ENCODE measurements around the gene TBX19.

TBX19 gene

DNA sequence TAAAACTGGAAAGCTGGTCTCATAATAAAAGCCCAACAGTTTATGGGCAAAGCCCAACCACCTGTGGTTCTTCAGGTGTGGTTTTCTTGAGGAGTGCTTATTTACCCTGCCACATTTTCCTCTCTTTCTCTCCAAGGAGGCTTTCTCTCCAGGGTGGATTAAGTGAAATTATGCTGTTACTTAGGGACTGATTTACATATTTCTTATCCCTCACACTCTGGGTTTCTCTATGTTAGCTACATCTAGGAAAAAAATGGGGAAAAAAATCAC is 4.8 kb downstream of the TBX19 start:
- no peak for DNase-seq

GRCh38 chr1:168285971-168286927 is 5.6 kb downstream of the TBX19 start:
- DNase-seq: no peak

DNA sequence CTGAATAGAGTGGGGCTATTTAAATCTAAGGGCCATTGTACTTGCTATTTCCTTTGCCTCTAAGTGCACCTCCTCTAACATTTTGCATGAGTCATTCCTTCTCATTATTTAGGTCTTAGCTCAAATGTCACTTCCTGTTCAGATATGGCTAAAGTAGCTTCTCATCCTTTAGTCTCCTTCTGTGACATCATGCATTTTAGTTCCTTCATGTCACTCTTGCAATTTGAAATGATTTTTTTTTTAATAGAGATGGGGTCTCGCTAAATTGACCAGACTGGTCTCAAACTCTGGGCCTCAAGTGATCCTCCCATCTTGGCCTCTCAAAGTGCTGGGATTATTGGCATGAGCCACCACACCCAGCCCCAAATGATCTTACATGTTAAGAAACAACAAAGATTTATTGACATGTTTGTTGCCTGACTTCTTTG is 6.6 kb downstream of the TBX19 start:
- DNase-seq: no peak

DNA sequence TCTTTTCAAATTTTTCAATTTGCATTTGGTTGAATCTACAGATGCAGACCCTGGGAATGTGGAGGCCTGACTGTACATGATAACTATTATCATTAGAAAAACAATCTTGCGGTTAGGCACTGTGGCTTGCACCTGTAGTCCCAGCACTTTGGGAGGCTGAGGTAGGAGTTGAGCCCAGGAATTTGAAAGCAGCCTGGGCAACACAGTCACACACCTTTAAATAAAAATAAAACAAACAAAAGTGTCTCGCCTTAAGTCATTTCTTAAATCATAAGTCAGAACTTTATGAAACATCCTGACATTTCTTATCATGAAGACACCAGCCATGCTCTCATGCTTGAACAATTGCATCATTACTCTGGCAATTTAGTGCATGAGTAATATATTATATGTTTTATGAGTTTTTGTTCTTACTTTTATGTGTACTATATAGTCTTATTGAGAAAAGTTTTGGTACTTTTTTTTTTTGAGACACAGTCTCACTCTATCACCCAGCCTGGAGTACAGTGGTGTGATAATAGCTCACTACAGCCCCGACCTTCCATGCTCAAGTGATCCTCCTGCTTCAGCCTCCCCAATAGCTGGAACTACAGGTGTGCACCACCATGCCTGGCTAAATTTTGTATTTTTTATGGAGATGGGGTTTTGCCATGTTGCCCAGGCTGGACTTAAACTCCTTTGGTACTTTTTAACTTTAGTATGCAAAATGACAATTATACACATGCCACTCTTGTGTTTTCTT is 7.8 kb downstream of the TBX19 start:
- DNase-seq: no peak

DNA sequence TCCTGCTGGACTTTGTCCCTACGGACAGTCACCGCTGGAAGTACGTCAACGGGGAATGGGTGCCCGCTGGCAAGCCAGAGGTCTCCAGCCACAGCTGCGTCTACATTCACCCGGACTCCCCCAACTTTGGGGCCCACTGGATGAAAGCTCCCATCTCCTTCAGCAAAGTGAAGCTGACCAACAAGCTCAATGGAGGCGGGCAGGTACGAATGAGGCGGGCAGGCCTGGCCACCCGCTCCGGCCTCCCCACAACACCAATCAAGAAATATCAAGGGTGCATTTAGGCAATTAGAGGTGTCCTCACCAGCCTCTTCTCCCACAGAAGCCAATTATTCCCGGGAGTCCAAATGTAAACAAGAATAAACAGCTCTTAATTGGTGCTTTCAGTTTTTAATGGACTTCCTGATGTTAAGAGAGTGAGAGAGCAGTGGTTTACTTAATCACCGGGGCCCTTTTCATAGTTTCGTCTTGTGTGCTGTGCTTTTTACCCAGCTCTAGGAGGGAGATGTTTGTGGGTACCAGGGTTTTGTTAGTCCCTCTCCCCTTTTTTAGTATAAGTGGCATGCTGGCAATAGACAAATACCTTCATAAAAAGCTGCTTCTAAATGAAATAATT is 10.7 kb downstream of the TBX19 start:
- DNase-seq: no peak

DNA sequence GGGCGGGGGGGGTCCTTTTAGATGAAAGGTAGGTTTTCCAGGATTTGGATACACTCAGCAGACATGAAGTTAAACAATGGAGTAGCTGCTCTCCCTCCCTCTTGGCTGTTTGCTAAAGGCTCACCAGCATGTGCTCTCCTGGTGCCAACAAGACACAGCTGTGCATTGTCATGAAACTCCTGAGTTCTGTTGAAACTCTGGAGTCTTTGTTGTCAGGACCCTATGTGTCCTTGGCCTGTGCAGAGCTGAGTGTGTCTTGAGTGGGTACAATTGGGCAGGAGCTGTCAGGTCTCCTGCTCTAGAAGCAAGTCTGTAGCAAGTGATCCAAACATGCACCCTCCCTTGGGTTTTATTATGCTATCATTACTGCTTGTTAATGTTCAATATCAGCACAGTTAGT is 12.7 kb downstream of the TBX19 start:
- DNase-seq: no peak

DNA sequence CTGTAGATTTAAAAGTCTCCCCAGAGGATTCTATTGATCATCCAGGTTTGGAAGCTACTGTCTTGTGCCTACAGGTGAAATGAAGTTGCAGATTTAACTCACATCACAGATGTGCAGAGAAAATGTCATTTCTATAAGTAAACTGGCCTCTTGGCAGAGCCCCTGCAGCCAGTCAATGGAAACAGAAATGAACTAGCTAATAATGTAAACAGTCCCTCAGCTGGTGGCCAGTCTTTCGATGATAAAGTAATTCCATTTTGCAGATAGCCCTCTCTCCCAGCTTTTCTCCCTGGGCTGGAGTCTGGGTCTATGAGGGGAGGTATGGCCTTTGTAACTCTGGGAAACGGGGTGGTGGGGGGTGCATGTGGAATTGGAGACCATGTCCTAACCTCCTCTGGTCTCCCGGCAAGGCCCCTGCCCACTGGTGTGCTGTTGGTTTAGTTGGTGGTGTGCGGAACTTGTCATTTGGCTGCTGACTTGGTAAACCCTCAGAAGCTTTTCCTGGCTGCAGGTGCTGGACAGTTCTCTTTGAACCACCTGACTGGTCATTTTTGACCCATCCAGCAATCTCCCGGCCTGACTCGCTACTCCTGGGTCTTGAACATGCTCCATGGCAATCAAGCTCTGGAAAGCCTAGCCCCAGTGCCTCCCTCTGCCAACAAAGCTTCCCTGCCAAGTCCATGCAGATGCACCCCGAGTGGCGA is 14.9 kb downstream of the TBX19 start:
- no peak for DNase-seq

DNA sequence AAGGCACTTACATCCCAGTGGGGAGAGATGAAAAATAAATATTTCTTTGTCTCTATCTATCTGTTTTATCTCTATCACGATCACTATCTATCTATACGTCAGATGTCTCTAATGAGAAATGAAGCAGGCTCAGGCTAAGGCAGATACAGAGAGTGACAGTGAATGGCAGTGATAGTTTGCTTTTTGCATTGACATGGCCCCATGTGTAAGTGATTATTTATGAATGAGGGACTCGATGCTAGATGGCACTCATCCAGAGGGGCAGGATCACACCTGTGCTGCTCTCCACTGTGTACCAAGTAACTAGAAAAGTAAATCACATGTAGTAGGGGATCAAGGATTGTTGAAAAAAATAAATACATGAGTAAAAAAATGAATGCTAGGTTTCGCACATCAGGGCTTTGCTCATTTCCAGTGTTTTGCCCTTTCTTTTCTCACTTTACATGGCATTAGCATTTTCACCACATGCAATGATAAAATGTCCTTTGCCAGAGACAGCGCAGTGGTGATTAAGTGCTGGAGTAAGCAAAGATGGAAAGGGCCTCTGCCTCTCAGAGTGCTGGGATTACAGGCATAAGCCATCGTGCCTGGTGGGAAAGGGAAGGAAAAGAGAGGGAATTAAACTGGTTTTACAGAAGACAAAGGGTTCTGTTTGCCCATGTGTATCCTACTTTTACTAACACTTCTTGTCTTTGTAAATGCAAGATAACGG is 16.5 kb downstream of the TBX19 start:
- DNase-seq: no peak

DNA sequence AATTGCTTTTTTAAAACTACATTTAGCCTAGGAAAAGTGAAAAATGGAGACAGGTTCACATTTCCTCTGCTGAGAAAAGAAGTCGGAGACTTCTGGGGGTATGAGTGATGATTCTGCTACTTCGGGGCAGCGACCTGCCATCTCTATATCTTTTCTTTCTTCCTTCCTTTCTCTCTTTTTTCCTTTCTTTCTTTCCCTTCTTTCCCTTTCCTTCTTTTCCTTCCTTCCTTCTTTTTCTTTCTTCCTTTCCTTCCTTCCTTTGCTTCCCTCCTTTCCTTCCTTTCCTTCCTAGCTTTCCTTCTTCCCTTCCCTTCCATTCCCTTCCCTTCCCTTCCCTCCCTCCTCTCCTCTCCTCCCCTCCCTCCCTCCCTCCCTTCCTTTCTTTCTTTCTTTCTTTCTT is 17.8 kb downstream of the TBX19 start:
- DNase-seq: no peak

DNA sequence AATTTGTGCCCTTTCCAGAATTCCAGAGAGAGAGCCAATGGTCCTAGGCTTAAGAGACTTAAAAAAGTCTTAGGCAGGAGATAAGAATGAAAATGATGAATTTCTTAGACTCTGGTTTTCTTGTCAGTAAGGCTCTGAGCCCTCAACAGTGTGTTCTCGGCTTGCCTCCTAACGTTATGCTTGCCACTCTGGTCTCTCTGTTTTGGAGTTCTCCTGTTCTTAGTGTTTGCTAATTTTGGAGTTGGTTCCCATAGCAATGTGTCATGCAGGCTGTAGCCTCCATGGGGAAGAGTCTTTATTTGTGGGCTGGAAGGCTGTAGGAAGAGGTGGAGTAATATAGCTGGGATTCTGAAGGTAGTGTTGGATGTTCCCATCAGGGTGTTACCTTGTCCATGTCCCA is 19.9 kb downstream of the TBX19 start:
- DNase-seq: no peak

DNA sequence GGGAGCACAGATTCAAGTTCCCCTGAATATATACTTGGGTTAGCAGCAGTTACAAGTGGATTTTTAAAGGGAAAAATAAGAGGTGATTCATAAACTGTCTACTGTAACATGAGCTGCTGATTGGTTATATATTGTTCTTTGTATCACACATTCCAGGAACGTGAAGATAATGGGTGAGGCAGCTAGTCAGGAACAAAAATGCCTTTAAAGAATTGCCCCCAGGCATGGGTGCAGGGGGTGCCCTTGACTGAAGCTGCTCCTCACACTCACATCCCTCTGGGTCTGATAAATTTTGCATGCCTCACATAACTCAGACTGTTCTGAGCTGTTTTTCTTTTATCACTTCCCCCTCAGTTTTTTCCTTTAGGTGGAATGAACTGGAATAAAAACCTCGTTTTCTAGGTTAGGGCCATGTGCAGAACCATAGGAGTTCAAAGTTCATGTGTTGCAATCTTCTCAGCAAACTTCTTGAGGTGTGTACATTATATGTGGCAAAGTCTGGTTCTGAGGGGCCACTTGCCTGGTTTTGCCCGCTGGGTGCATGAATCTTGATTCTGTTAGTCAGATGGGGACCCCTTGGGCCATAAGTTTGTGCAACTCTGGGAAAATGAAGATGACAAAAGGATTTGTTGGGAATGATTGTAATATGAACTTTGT is 21.1 kb downstream of the TBX19 start:
- DNase-seq: no peak

DNA sequence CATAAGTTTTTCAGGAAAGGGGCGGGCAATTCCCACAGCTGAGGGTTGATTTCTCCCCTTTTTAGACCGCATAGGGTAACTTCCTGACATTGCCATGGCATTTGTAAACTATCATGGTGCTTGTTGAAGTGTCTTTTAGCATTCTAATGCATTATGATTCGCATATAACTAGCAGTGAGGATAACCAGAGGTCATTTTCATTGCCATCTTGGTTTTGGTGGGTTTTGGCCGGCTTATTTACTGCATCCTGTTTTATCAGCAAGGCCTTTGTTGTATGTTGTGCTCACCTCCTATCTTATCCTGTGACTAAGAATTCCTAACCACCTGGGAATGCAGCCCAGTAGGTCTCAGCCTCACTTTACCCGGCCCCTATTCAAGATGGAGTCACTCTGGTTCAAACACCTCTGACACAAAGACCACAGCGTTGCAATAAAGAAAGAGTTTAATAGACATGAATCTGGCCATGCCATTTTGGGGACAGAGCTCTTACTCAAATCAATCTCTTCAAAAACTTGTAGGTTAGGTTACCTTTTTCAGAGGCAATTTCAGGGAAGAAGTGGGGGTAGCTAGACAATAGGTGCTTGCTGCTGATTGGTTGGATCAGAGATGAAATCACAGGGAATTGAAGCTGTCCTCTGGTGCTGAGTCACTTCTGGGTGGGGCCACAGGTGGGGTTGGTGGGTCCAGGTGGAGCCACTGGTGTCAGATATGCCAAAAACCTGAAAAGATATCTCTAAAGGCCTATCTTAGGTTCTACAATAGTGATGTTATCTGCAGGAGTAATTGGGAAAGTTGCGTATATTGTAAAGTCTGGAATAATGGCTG is 23.3 kb downstream of the TBX19 start:
- DNase-seq: no peak

DNA sequence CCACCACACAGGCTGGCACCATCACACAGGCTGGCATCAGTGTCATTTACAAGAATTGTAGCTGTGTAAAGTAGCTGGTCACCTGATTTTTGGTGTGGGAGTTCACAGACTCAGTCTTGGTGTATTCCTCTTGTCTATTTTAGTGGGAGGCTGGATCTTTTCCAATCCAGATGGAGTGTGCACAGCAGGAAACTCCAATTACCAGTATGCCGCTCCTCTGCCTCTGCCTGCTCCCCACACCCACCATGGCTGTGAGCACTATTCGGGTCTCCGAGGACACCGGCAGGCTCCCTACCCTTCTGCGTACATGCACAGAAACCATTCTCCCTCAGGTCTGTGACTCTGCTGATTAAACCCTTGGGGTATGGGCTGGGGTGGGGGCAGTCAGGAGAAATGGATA is 24.2 kb downstream of the TBX19 start:
- no peak for DNase-seq

- no peak for DNase-seq
Observed at GRCh38 chr1:168312718-168313604, 32.3 kb downstream of the TBX19 start.

GRCh38 chr1:168316142-168316541 is 35.5 kb downstream of the TBX19 start:
- DNase-seq: no peak

DNA sequence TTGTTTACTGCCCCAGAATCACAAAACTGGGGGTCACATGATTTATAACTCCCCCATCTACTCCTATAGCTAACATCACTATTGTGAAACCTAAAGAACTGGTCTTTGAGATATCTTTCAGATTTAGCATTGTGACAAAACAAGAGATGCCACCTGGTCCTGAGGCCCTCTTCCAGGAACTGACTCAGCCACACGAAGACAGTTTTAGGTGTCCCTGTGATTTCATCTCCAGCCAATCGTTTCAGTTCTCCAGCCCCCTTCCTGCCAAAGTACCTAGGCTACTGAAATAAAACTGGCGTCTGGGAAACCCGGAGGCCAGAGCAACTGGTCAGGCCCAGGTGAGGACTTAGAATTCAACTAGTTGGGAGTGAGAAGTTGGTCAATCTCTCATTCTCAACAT is 36.6 kb downstream of the TBX19 start:
- DNase-seq: no peak

DNA sequence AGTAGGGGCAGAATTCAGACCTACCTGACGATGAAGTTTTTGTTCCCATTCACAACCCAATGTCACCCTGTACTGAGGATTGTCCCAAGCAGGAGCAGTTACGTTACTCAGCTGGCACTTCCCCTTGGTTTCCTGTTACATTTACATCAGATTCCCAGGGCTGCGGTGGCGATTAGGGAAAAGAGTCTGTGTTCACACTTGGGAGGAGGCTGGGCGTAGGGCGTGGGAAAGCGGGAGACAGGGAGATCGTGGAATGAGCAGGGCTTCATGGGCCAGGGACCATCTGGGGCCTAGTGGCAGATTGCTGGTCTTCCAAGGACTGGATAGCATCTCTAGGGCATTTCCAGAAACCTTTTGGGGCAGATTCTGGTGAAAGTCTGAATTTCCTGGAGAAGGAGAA is 39.0 kb downstream of the TBX19 start:
- DNase-seq: no peak

DNA sequence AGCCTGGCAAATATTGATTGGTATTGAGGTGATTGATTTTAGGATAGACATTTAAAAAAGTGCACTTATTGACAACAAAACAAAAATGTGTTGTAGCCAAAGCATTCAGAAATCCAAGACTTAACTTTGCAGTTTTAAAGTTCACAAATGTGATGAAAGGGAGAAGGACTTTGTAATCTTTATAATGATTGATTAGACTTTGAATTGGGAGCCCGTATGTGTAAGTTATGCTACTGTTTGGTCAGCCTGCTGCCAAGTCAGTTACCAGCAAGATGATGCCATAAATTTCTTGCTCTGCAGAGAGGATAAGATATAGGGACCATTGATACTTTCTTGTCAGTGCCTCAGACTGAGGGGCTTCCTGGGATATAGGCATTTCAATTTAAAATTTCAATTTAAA is 39.5 kb downstream of the TBX19 start:
- DNase-seq: no peak

DNA sequence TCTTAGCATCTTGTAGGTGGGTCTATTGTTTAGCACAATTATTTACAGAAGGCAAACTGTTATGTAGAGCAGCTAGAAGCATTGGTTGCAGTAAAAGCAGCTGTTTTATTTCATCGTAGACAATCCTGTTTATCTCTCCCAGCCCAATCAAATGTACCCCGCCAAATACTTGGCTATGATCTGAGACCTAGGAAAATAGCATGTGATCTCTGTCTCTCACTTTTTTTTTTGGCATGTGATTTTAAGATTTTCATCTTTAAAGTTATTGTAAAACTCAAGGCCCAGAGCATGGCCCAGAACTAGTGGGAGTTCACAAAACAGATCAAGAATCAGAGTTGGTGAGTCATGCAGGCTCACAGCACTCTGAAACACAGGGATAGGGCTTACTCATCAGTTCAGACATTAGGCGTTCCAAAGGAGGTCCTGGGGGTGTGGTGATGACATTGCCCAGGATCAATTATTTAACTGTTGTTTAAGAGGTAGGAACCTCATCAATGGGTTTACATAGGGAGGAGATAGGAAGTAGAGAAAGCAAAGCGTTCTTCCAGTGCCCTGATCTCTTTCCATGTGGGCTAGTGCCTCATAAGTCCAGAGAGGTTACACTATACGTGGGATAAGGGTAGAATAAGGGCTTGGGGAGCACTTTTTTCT is 40.2 kb downstream of the TBX19 start:
- DNase-seq: peak; percentile 5

DNA sequence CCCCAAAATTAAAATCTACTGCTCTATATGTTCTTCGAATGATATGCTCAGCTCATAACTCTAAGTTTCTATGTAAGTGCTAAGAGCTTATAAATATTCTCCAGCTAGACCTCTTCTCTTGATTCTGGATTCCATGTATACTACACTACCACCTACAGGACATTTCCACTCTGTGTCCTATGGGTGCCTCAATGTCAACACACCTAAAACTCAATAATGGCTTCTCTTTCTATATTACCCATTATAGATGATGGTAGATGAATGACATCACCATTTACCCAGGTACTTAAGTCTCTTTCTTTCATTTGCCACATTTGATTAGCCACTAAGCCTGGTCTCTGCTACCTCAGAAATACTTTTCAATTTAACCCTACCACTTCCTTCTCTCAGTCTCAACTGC is 41.3 kb downstream of the TBX19 start:
- DNase-seq: no peak

Data from activated naive CD4-positive, alpha-beta T cell treated with Interleukin-2 at 50 U/mL for 16 hours (primary cell).